Measurements from ENCODE around the gene PDS5B.
A peak's percentile ranks its signal among the peaks of the same experiment; 100 is the strongest.

Gene PDS5B

DNA sequence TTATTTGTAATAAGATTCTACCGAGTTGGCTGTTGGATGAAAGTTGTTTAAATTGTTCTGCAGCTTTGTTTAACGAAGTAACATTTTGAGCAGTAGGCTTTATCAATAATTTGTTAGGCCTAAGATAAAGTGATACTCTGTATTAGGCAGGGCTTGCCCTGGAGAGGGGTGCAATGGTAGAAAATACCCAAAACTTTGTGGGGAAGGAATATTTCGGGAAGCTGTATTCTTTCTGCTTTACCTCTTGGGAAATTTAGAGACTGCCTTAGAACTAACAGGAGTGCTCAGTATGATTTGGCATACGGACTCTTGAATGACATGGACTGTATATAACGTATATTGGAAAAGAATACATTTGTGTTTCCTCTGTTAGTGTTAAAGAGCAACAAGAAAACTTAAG lies 2.5 kb downstream of the PDS5B start:
- no peak for DNase-seq

DNA sequence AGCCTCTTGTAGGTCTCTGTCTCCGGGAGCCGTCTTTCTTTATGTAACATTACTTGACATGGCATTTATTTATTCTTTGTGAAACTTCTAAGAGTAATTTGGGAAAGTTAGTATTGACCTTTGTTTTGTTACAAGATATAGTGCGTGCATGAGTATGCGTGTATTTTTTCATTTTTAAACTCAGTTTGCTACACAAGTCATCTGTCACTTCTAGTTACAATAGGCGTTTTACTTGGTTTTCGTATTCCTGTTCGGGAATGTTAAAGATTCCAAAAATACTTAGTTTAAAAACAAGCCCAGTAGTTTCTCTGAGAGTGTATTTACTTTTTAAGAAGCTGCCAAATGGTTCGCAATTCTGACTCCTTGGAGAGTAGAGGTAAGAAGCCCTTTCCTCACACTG lies 3.2 kb downstream of the PDS5B start:
- DNase-seq, result no peak

DNA sequence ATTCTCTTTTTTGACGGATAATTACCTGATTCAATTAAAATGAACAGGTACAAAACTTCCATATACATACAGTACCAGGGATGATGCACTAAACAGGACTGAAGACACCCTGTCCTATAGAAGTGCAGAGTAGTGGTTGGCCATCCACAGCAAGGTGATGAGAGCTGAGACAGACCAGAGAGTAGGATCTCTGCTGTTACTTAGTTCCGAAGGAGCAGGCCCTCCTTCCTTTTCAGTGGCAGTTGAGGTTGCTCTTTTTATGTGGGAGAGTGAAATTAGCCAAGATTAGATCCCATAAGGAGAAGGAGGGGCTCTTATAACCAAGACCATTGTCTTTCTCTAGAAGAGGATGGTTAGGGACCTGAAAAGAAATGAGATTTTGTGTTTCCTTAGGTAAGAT lies 4.0 kb downstream of the PDS5B start:
- no peak for DNase-seq

DNA sequence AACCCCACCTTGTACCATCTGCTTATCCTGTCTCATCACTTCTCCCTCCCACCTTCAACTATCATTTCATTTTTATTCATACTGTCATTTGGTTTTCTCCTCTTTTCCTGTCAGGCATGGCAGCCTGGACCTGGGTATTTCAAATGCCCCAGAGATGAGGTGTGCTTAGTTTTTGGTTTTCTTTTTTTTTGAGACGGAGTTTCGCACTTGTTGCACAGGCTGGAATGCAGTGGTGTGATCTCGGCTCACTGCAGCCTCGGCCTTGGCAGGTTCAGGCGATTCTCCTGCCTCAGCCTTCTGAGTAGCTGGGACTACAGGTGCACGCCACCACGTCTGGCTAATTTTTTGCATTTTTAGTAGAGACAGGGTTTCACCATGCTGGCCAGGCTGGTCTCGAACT lies 5.8 kb downstream of the PDS5B start:
- no peak for DNase-seq

DNA sequence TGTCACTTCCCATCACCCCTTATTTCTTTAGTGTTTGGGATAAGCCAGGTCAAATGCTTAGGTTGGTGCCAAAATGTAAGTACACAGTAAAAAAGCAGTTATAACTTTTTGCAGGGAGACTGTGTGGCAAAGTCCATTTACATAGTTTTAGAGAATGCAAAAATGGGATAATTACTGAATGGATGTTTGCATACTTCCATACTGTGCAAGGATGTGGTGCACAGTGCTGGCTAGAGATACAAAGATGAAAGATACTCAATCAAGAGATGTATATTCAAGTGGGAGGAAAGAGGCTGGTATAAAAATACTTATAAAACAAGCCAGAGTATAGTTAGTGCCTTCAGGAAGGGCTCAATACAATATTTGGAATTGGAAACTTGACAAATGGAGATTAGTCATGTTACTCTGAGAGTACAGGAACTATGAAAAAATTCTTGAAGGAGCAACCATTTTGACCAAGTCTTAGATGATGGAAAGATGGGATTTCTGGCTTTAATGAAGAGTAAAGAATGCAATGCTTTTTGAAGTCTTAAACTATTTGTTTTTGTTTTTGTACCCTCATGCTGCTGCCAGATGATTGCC lies 8.0 kb downstream of the PDS5B start:
- DNase-seq, result peak; percentile 47

DNA sequence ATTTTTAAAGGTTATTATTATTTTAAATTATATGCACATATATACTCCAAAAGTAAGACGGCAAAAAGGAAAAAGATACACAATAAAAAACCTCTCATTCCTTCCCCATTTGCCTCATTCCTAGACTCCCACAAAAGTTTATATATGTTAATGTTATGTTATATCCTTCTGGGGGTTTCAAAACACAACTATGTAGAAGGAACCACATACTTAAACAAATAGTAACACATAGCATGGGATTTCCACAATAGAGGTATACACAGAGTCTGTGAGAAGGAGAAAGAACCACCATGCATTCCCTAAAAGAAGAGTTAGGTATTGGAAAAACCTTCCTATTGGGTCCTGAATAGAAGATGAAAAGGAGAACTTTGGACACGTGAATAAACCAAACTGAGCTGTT lies 9.1 kb downstream of the PDS5B start:
- DNase-seq, result peak; percentile 19

DNA sequence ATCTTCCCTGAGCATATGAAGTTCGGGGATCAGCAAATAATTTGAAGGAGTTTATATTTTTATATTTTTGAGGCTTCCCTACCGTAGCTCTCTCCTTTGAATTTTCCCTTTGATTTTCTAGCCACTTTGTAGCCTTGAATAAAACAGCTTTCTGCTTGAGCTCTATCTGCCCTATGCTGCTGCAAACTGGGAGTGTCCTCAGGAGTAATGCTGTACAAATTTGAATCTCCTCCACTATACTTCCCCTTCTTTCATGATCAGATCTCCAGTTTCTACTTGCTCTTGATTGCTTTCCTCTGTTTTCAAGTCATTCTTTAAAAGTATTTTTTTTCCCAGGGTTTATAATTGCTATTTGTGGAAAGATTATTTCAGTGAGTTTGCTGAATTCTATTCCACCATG lies 14.6 kb downstream of the PDS5B start:
- DNase-seq, result no peak

- DNase-seq, result peak; percentile 58
Measured at GRCh38 chr13:32609428-32609827, 23.2 kb downstream of the PDS5B start.

- no peak for DNase-seq
Measured at GRCh38 chr13:32610538-32610937, 24.3 kb downstream of the PDS5B start.

DNA sequence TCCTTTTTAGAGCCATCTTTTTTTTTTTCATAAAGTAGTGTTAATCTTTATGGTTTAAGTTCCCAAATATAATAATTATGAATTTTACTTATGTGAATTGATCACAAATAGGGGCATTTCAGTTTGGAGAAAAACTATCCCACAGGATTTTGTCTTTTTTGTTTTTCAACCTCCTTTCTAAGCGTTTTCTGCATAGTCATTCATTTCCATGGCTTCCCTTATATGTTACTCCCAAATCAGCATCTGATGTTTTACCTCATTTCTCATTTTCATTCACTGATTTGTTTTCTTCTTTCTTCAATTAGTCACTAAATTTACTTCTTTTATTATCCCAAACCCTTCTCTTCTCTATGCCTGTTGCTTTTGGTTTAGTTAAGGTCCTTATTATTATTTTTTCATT lies 24.7 kb downstream of the PDS5B start:
- DNase-seq, result no peak

GRCh38 chr13:32616883-32617511 lies 30.7 kb downstream of the PDS5B start:
- DNase-seq, result no peak

GRCh38 chr13:32622827-32623226 lies 36.6 kb downstream of the PDS5B start:
- no peak for DNase-seq

- peak; percentile 54 for DNase-seq
Measured at GRCh38 chr13:32624441-32624840, 38.2 kb downstream of the PDS5B start.

- no peak for DNase-seq
Measured at GRCh38 chr13:32627793-32628192, 41.5 kb downstream of the PDS5B start.

DNA sequence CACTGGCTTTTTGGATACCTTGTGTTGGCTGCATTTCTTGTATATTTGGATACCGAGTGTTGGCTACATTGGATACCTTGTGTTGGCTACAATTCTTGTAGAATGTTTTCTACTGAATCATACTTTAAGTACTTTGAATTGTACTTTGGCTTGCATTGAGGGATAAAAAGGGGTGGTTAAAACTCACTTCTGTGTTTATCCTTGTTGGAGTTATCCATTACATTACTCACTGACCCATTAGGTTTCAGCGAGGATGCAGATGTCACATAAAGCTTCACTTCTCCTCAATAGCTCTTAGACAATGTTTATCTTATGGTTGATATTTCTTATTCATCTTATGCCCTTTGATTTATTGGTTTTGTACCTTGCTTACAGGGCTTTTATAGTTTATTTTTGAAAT lies 43.1 kb downstream of the PDS5B start:
- no peak for DNase-seq

DNA sequence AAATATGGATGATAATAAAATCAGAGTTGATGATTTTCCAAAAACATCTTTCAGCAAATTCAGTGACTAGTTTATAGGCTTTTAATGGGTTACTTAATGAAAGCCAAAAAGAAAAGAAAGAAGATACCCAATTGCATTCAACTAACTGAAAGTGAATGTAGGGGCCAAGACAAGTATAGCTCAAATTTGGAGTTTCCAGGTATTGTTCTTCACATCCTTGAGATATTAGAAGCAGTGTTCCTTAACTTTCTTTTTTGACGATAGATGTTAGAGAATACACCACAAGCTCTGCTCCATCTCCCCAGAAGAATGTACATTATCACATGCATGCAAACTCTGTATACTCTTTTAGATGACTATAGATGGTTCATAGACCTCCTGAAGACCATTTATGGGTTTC lies 43.6 kb downstream of the PDS5B start:
- DNase-seq, result no peak

DNA sequence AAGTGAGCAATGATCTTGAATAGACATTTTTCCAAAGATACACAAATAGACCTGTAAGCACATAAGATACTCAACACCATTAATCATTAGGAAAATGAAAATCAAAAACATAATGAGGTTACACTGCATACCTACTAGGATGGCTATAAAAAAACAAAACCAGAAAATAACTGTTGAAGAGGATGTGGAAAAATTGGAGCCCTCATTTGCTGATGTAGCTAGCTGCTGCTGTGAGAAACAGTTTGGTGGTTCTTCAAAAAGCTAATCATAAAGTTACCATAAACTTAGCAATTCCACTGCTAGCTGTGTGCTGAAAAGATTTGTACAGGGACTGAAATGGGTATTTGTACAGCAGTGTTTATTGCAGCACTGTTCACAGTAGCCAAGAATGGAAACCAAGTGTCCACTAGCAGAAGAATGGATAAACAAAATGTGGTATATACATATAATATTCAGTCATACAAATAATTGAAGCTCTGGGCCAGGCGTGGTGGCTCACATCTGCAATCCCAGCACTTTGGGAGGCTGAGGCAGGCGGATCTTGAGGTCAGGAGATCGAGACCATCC lies 46.2 kb downstream of the PDS5B start:
- no peak for DNase-seq

- no peak for DNase-seq
Measured at GRCh38 chr13:32636711-32637110, 50.5 kb downstream of the PDS5B start.

GRCh38 chr13:32638739-32639138 lies 52.5 kb downstream of the PDS5B start:
- no peak for DNase-seq

DNA sequence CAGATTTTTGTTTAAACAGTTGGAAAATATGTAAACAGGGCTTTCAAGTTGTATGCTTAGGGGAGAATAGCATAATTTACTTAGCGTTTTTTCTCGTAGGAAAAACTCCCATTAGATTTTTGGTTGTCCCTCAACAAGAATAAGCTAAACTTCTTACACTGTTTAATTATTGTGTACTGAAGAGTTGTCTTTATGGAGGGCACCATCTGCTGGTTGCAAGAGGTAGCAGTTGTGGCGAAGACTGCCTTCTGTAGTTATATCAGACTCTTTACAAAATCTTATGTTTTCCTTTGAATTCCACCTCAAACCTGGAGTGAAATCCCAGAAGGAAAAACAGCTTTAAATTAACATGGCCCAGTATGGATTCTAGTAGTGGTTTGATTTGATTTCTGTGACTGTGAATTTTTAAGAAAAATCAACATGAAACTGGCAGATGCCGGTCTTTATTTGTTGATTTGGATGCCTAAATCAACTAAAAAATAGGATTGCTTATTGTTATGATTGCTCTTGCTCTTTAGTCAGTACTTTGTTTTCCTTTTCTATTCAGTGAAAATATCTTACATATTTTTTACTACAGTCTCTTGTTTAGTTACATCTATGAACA lies 53.4 kb downstream of the PDS5B start:
- peak; percentile 69 for DNase-seq

GRCh38 chr13:32642316-32642715 lies 56.1 kb downstream of the PDS5B start:
- no peak for DNase-seq

DNA sequence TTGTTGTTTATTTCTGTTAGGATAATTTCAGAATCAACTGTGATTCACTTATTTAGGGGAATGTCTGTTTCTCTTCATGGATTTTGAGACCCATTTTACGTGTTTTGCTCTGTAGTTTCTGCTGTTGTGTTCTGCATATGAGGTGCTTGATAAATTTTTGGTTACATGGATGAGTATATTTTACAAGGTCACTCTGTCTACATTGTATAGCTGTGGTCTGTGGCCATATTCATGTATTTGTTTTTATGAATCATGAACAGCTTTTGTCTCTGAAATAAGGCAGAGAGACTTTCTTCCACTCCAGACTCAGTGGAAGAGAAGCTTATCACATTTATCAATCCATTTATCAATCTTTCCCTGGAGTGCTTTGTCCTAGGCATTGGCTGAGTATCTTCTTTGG lies 56.6 kb downstream of the PDS5B start:
- no peak for DNase-seq

DNA sequence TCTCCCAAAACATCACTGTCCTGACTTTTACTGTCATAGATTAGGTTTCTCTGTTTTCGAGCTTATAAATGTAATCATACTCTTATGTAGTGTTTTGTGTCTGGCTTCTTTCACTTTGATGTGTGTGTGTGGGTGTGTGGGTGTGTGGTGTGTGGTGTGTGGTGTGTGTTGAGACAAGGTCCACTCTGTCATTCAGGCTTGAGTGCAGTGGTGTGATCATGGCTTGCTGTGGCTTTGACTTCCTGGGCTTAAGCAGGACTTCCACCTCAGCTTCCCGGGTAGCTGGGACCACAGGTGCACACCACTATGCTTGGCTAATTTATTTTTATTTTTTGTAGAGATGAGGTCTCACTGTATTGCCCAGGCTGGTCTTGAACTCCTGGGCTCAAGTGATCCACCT lies 59.6 kb downstream of the PDS5B start:
- no peak for DNase-seq

- no peak for DNase-seq
Measured at GRCh38 chr13:32647926-32648325, 61.7 kb downstream of the PDS5B start.

Measured in fibroblast of skin of scalp (primary cell).